Stimulated activated CD4-positive, alpha-beta T cell treated with anti-CD3 and anti-CD28 coated beads, TNF-alpha, amount 100 ng/mL, for 24 hours (primary cell): ENCODE measurements around the gene LY6G6F.
A peak's percentile ranks its signal among the peaks of the same experiment; 100 is the strongest.
"Not testable (repeated sequence)": the region's sequence is repeated elsewhere in the genome, so short reads cannot be mapped to it uniquely, and the experiment has no call there.

ENCODE experiments used
- DNase-seq, 3 experiments: peaks; one replicate each; pipeline ENCODE4 v3.0.0-alpha.2; 2020; ENCODE audit warnings: low read depth in 3 of 3

LY6G6F gene

GRCh38 chr6:31702405-31702818, 4.3 kb upstream of the LY6G6F start:
- peak in 1 of 3 experiments; percentile 5 for DNase-seq

DNA sequence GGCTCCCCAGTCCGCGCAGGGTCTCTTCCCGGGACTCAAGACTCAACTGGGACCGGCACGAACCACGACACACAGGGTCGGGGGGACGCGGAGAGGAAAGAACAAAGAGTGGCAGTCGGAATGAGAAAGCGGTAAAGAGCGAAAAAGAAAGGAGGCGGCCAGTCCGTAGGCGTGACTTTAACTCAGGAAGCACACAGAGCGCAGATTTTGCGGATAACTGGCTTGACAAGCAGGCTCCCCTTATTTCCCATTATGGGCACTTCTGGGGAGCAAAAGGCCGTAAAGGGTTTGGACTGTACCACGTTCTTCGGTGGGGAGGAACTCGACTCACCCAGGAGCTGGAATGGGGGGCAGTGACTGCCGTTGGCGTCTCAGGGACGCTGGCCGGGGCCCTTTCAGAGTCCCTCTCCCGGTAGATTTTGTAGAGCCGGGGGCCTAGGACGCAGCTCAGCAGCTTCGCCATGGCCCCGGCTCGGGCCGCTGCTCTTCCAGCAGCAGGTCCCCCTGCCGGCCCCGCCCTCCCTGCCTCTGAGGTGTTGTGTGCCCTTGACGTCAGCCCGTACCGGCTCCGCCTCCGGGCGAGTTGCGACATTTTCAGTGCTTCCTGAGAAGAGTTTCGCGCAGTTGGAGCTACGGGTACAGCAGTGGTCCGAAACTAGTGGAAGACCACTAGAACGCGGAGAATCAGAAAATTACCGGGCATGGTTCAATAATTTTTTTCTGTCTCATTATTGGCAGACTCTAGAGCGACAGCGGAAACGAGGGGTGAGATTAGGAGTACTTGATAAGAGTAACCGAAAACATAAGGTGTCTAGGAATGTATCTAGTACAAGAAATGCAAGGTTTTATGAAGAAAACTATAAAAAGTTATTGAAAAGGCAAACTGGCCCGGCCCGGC, 3.6 kb upstream of the LY6G6F start, which contains the start of gene ABHD16A:
Gene ABHD16A, minus strand, starts transcription at position 506 of the 898 bp plus-strand sequence. Its CDS starts 43 bp downstream, at position 463.
- DNase-seq: peak; percentile 92 to 98 (median 92)

DNA sequence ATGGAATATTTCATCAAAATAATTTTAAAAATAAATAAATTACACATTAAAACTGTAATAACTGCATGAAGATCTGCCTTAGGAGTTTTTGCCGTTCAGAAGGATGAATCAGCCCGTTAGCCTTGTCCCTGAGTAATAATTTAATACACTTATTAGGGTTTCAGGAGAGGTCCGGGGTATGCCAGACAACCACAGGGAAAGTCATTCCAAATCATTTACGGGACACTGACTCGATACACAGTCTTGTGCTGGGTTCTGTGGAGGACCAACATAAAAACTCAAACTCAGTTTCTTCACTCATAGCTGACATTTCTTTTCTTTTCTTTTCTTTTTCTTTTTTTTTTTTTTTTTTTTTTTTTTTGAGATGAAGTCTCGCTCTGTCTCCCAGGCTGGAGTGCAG, 735 bp upstream of the LY6G6F start:
- DNase-seq: no peak

GRCh38 chr6:31707701-31708100, 1.0 kb downstream of the LY6G6F start:
- DNase-seq: no peak

- no peak for DNase-seq
Observed at GRCh38 chr6:31708224-31708623, 1.6 kb downstream of the LY6G6F start.

GRCh38 chr6:31709157-31709556, 2.5 kb downstream of the LY6G6F start:
- DNase-seq: not testable (repeated sequence)

DNA sequence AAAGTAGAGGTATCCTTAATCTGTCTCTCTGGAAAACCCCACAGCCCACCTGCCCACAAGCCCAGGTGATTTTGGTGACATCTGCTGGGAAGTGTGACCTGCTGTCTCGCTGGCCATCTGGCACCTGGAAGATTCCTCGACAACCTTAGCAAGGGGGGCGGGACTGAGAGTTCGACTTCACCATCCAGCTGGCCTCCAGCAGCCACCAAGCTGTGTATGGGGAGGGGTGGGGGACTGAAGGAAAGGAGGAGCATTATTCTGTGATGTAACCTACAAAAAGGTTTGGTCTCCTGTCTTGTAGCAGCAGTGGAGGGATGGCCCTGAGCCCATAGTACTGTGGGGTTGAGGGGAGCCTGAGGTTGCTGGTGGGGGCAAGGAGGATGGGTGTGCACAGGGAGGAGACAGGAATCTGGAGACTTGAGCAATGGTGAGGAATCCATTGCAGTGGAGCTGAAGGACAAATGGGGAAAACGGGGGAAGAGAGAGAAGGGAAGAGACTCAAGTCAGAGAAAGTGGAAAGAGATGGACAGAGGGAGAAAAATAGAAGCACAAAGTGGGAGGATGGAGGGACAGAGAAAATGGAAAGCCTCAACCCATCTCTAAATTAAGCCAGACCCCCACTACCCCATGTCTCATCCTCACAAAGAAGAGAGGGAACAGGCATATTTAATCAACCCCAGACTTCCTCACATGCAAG, 4.0 kb downstream of the LY6G6F start:
- no peak for DNase-seq

DNA sequence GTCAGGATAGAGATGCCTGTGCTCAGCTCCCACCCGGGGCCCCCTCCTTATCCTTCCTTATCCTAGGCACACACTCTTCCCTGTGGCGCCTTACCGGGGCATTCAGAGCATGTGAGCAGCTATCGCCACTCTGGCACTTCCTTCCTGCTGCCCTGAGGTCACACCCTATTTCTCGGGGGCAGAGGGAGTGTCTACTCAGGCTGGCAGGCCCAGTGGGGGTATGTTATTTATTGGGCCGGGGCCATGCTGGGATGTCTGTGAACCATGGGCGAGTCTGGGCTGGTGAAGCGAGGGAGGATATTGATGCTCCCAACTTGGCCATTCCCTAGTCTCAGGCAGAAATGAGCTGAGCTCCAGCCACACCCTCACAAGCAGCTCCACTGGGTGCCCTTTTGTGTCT, 4.6 kb downstream of the LY6G6F start:
- DNase-seq: no peak

- no peak for DNase-seq
Observed at GRCh38 chr6:31712296-31712695, 5.6 kb downstream of the LY6G6F start.

- no peak for DNase-seq
Observed at GRCh38 chr6:31713465-31713864, 6.8 kb downstream of the LY6G6F start.

DNA sequence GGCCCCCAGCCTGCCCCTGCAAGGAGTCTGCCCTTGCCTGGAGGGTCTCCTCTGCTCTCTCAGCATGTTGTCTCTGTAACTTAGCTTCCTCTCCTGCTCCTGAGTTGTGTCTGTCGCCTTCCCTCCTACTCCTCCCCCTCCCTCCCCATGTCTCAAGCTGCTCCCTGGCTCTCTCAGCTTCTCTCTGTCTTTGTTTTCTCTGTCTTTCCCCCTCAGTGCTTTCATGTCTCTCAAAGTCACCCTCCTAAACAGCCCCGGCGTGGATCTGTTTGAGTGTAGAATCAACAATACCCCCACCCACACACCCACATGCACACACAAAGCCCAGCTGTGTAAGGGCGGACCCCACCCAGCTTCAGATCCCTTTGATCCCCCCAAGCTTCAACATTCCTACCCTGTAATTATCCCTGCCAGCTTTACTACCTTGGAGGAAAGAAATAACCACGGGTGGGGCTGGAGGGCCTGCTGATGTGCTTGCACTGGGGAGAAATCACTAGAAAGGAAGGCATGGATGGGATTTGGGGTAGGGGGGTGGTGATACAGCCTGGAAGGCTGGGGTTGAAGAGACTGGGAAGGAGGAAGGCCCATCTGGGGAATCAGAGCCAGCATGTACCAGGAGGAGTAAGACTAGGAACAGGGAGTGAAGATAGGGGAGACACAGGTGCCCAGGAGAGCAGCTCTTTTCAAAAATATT, 7.5 kb downstream of the LY6G6F start:
- DNase-seq: no peak

DNA sequence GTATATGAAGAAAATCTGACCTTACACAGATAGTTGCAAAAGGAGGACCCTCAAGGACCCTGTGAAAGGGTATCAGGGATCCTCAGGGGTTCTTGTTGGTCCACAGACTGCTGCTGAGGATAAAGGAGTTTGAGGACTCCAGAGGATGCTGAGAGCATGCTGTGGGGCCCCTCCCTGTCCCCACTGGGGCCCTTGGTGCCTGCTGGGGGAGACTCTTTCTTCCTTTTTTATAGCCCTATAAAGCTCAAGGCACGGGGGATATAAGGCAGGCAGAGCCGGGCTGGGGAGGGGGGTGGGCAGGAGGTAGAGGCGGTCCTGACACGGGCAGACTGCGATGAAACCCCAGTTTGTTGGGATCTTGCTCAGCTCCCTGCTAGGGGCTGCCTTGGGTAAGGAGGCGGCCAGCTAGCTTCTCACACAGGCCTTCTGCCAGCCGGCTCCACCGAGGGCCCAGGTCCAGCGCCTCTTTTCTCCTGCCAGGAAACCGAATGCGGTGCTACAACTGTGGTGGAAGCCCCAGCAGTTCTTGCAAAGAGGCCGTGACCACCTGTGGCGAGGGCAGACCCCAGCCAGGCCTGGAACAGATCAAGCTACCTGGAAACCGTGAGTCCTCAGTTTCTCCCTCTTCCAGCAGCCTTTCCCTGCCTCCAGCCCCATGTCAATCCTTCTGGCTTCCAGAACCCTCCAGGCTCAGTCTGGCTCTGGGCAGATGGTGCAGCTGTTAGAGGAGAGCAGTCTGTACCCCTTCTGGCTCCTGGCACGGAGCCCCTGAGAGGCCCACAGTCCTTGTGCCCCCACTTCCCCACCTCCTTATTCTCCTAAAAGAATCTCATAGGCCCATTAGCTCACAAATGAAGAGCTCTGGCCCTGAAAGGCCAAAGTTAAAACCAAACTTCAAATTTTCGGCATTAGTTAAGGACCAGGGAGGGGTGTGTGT, 8.6 kb downstream of the LY6G6F start, which contains the start of gene LY6G6D:
Gene LY6G6D, plus strand, starts transcription at position 327 of the 937 bp plus-strand sequence. Its CDS starts 8 bp downstream, at position 335.
- DNase-seq: no peak

GRCh38 chr6:31717499-31718222, 11.0 kb downstream of the LY6G6F start:
- DNase-seq: no peak

- DNase-seq: no peak
Observed at GRCh38 chr6:31718265-31718664, 11.6 kb downstream of the LY6G6F start.

GRCh38 chr6:31719001-31719400, 12.3 kb downstream of the LY6G6F start:
- DNase-seq: no peak

- DNase-seq: no peak
Observed at GRCh38 chr6:31720196-31720770, 13.6 kb downstream of the LY6G6F start.

DNA sequence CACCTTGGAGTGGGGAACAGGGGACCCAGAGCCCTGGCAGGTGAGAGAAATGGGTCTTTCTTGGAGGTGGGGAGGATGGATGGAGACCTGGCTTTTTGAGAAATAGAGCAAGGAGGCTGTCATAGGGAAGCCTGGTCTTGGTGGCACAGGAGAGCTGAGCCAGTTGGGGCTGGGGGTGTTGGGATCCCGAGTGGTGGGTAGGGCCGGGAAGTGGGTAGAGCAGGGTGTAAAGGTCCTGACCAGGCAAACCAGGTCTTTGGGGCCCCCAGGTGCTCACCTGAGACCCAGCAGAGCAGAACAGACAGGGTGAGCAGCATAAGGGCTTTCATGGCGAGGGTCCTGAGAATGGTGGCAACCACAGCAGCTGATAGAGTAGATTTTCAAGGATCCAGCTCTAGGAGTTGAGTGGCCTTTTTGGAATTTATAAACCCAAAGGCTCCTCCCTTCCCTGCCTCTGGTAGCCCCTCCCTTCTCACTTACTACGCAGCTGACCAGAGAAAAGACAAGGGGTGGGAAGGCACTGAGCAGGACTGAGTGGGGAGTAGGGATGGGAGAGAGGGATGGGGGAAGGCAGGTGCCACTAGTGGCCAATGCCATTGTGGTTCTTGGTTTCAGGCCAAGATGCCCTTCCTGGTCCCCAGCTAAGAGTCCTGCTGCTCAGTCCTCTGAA, 14.8 kb downstream of the LY6G6F start, which contains the start of gene LY6G6C:
Gene LY6G6C, minus strand, starts transcription at position 396 of the 670 bp plus-strand sequence. Its CDS starts 67 bp downstream, at position 329.
- DNase-seq: no peak

- DNase-seq: no peak
Observed at GRCh38 chr6:31722173-31722572, 15.5 kb downstream of the LY6G6F start.
